Panc1 (cell line): ENCODE measurements around the gene TUBA3E.
"Not testable (repeated sequence)": the region's sequence is repeated elsewhere in the genome, so short reads cannot be mapped to it uniquely, and the experiment has no call there.

Experiments
- POLR2AphosphoS5 ChIP-seq: IDR thresholded peaks from 2 replicates; pipeline ENCODE4 v1.6.1; 2012; ENCODE audit warnings: mild to moderate bottlenecking, low read depth, low read length, moderate library complexity
- SIN3A ChIP-seq: IDR thresholded peaks from 2 replicates; pipeline ENCODE4 v1.6.1; 2012; ENCODE audit warnings: low read depth, mild to moderate bottlenecking, low read length, moderate library complexity, borderline replicate concordance; ENCODE audit not compliant: insufficient read depth
- TCF7L2 ChIP-seq: IDR thresholded peaks from 2 replicates; pipeline ENCODE4 v1.6.1; 2011; ENCODE audit warnings: mild to moderate bottlenecking, low read depth, low read length, inconsistent platforms
- TF ChIP-seq, protein P1 (sequence below): fragments of 450-650 bp; IDR thresholded peaks from 2 replicates; pipeline ENCODE4 v1.5.1; 2017; ENCODE audit warnings: mild to moderate bottlenecking
- TF ChIP-seq, protein P2 (sequence below), 2 experiments: IDR thresholded peaks; 2 replicates each; pipeline ENCODE4 v1.6.1; 2011 to 2012; ENCODE audit warnings: low read depth in 2 of 2, control low read depth in 1 of 2, low read length in 1 of 2, mild to moderate bottlenecking in 1 of 2, moderate library complexity in 1 of 2; ENCODE audit not compliant: insufficient read depth in 1 of 2

DNA sequence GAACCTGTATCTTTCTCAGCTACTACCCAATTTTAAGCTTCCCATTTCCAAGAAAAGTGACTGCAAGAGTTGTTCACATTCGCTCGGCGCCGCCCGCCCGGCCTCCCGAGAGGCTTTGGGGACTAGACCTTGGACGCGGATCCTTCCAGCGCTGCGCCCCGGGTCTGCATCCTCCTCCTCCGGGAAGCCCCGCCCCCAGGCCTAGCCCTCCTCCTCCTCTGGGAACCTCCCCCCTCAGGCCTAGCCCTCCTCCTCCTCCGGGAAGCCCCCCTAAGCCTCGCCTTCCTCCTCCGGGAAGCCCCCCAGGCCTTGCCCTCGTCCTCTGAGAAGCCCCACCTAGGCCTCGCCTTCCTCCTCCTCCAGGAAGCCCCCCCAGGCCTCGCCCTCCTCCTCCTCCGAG is 29.8 kb upstream of the TUBA3E start:
- TF ChIP-seq, protein P1, sequence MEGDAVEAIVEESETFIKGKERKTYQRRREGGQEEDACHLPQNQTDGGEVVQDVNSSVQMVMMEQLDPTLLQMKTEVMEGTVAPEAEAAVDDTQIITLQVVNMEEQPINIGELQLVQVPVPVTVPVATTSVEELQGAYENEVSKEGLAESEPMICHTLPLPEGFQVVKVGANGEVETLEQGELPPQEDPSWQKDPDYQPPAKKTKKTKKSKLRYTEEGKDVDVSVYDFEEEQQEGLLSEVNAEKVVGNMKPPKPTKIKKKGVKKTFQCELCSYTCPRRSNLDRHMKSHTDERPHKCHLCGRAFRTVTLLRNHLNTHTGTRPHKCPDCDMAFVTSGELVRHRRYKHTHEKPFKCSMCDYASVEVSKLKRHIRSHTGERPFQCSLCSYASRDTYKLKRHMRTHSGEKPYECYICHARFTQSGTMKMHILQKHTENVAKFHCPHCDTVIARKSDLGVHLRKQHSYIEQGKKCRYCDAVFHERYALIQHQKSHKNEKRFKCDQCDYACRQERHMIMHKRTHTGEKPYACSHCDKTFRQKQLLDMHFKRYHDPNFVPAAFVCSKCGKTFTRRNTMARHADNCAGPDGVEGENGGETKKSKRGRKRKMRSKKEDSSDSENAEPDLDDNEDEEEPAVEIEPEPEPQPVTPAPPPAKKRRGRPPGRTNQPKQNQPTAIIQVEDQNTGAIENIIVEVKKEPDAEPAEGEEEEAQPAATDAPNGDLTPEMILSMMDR, result not testable (repeated sequence)
- not testable (repeated sequence) for TF ChIP-seq POLR2AphosphoS5, SIN3A, TCF7L2
- TF ChIP-seq, protein P2, sequence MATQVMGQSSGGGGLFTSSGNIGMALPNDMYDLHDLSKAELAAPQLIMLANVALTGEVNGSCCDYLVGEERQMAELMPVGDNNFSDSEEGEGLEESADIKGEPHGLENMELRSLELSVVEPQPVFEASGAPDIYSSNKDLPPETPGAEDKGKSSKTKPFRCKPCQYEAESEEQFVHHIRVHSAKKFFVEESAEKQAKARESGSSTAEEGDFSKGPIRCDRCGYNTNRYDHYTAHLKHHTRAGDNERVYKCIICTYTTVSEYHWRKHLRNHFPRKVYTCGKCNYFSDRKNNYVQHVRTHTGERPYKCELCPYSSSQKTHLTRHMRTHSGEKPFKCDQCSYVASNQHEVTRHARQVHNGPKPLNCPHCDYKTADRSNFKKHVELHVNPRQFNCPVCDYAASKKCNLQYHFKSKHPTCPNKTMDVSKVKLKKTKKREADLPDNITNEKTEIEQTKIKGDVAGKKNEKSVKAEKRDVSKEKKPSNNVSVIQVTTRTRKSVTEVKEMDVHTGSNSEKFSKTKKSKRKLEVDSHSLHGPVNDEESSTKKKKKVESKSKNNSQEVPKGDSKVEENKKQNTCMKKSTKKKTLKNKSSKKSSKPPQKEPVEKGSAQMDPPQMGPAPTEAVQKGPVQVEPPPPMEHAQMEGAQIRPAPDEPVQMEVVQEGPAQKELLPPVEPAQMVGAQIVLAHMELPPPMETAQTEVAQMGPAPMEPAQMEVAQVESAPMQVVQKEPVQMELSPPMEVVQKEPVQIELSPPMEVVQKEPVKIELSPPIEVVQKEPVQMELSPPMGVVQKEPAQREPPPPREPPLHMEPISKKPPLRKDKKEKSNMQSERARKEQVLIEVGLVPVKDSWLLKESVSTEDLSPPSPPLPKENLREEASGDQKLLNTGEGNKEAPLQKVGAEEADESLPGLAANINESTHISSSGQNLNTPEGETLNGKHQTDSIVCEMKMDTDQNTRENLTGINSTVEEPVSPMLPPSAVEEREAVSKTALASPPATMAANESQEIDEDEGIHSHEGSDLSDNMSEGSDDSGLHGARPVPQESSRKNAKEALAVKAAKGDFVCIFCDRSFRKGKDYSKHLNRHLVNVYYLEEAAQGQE (IDR thresholded peaks at IDR 0.05; ENCODE audit: insufficient read depth in 1 of 2, low read depth in 2 of 2, low read length in 1 of 2), result not testable (repeated sequence)
